ENCODE data around the gene STRBP. TPM values are rescaled to one million over a fixed set of nuclear protein-coding genes. Genes with fewer than 3 reads are reported as not detected.
"Not testable (repeated sequence)": the region's sequence is repeated elsewhere in the genome, so short reads cannot be mapped to it uniquely, and the experiment has no call there.

Gene STRBP
- total RNA-seq, 1 donor from 2014 or later, result 10.1 TPM

GRCh38 chr9:123251741-123252140 lies 16.6 kb downstream of the STRBP start:
- ATAC-seq, result no peak
- no peak for DNase-seq (ENCODE audit: low spot score)

DNA sequence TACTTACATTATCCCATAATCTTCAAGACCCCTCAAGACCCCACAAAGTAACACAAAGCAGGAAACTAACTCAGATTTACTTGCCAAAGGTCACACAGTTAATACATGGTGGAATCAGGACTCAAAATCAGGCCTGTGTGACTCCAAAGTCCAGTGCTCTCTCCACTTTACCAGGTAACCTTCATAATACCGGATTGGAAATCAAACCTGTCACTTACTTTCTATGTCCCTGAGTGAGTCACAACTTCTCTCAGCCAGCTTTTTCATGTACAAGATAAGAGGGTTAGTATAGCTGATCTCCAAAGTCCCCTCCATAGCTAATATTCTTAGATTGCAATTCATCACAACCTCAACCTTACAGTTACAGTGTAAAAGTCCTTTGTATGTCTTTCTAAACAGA lies 17.1 kb downstream of the STRBP start:
- ATAC-seq (peak; percentile 71), DNase-seq (ENCODE audit: low spot score) (no peak)

- ATAC-seq (peak; percentile 64), DNase-seq (ENCODE audit: low spot score) (no peak)
Observed at GRCh38 chr9:123250504-123250903, 17.9 kb downstream of the STRBP start.

- not testable (repeated sequence) for ATAC-seq
Observed at GRCh38 chr9:123249162-123249561, 19.2 kb downstream of the STRBP start.

GRCh38 chr9:123248630-123249029 lies 19.8 kb downstream of the STRBP start:
- ATAC-seq (no peak), DNase-seq (ENCODE audit: low spot score) (no peak)

More at GRCh38 chr9:123249162-123249561, 19.2 kb downstream of the STRBP start:
- DNase-seq (ENCODE audit: low spot score), result not testable (repeated sequence)

- no peak for ATAC-seq
Observed at GRCh38 chr9:123246534-123246933, 21.9 kb downstream of the STRBP start.

GRCh38 chr9:123239726-123240125 lies 28.7 kb downstream of the STRBP start:
- no peak for DNase-seq (ENCODE audit: low spot score)
- no peak for ATAC-seq

More at GRCh38 chr9:123246534-123246933, 21.9 kb downstream of the STRBP start:
- no peak for DNase-seq (ENCODE audit: low spot score)

- ATAC-seq, result no peak
- no peak for DNase-seq (ENCODE audit: low spot score)
Observed at GRCh38 chr9:123238365-123238764, 30.0 kb downstream of the STRBP start.

- DNase-seq (ENCODE audit: low spot score) (no peak), ATAC-seq (no peak)
Observed at GRCh38 chr9:123237220-123237619, 31.2 kb downstream of the STRBP start.

DNA sequence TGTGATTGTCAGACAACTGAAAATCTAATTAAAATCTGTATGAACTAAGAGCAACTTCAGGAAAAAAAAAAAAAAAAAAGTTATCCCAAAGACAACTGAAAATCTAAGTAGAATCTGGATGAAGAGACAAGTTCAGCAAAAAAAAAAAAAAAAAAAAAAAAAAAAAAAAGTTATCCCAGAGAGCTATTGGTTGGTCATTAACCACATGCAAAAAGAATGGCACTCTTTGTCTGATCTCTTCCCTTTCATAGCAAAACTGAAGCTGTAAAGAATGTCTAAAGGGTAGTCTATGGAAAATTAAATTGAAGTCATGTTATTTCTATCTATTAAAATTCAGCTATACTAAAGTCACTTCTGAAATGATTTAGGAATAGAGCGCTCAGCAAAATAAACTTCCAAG lies 32.9 kb downstream of the STRBP start:
- ATAC-seq, result peak; percentile 37

DNA sequence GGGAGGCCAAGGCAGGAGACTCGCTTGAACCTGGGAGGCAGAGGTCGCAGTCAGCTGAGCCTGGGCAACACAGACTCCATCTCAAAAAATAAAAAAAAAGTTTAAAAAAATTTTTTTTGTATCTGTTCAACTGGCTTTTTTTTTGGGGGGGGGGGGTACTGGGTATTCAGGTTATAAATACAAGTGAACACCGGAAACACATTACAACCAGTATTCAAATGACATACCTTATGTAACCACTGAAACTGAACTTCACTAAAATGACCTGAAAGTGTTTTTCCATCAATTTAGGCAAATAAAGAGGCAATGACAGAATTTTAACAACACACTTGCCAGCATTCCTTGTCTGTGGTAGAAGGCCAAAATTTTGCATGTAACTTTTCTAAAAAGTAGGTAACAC lies 33.5 kb downstream of the STRBP start:
- ATAC-seq (no peak), DNase-seq (ENCODE audit: low spot score) (no peak)

More for the DNA sequence above, 32.9 kb downstream of the STRBP start:
- DNase-seq (ENCODE audit: low spot score), result no peak

GRCh38 chr9:123232332-123232731 lies 36.1 kb downstream of the STRBP start:
- no peak for DNase-seq (ENCODE audit: low spot score)
- ATAC-seq, result no peak

DNA sequence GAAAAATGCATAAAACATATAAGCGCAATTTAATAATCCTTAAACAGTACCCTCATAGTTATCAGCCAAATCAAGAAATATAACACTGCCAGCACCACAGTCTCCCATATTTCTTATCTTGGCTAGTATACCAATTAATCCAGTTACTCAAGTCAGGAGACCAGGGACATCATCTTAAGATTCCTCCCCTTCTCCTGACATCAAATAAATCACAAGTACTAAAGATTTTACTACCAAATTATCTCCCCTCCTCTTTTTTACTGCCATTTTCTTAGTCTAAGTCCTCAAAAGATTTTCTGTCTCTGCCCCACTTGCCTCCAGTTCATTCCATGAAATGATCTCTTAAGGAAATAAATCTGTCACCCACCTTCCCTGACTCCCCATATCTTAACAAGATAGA lies 37.0 kb downstream of the STRBP start:
- DNase-seq (ENCODE audit: low spot score) (no peak), ATAC-seq (no peak)

GRCh38 chr9:123228967-123229366 lies 39.4 kb downstream of the STRBP start:
- no peak for DNase-seq (ENCODE audit: low spot score)
- no peak for ATAC-seq

DNA sequence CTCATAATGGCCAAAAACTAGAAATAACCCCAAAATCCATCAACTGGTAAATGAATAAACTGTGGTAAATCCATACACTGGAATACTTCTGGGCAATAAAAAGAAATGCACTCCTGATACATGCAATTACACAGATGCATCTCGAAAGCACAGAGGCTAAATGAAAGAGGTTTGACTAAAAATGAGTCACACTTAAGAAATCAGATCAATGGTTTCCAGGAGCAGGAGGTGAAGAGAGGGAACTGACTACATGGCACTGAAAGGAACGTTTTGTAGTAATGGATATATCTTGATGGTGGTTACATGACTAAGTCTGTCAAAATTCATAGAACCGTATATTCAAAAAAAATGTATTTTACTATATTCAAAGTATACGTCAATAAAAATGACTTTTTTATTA lies 42.4 kb downstream of the STRBP start:
- no peak for ATAC-seq
- no peak for DNase-seq (ENCODE audit: low spot score)

DNA sequence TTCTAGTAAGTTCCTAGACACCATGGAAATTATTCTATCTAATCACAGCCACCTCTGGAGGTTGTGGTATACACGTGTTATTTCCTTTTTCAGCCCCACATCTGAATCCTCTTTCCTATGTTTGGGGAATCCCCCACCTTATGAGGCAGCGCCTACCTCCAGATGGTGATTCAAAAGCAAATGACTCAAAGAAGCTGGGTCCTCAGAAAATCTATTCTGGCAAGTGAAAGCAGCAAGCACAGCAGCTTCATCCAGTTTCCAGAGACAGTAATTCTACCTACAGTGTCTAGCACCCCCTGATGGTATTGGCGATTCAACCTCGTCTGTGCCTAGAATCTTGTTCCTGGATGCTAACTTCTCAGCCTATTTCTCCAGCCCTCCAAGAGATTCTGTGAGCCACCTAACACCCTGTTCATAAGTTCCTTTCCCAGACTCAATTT lies 43.0 kb downstream of the STRBP start:
- ATAC-seq (peak; percentile 89), DNase-seq (ENCODE audit: low spot score) (no peak)

DNA sequence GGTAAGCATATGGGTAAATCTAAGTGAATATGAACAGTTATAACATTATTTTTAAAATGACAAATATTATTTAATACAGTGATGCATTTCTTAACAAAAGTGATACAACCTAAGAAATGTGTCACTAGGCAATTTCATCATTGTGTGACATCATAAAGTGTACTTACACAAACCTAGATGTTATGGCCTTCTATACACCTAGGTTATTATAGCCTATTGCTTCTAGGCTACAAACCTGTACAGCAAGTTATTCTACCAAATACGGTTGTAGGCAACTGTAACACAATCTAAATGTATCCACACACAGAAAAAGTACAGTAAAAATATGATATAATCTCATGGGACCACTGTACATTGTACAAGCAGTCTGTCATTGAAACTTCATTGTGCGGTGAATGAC lies 48.3 kb downstream of the STRBP start:
- no peak for ATAC-seq
- no peak for DNase-seq (ENCODE audit: low spot score)

- ATAC-seq (no peak), DNase-seq (ENCODE audit: low spot score) (no peak)
Observed at GRCh38 chr9:123218831-123219230, 49.6 kb downstream of the STRBP start.

- ATAC-seq (no peak), DNase-seq (ENCODE audit: low spot score) (no peak)
Observed at GRCh38 chr9:123217128-123217654, 51.2 kb downstream of the STRBP start.

GRCh38 chr9:123216251-123216797 lies 52.1 kb downstream of the STRBP start:
- ATAC-seq, result no peak
- no peak for DNase-seq (ENCODE audit: low spot score)

DNA sequence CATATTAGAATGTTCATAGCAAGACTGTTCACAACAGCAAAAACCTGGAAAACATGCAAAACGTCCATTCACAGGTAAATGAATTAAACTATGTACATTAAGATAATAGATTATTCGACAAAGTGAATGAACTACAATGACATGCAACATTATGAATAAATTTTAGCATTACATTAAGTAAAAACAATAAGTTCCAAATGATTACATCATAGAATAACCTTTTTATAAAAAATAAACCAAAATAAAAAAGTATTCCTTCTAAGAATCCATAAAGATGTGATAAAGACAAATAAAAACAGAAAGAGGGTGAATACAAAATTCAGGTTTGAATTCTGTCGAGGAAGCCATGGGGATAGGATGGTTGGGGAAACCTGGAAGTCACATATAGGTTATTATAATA lies 57.3 kb downstream of the STRBP start:
- no peak for DNase-seq (ENCODE audit: low spot score)
- no peak for ATAC-seq

DNA sequence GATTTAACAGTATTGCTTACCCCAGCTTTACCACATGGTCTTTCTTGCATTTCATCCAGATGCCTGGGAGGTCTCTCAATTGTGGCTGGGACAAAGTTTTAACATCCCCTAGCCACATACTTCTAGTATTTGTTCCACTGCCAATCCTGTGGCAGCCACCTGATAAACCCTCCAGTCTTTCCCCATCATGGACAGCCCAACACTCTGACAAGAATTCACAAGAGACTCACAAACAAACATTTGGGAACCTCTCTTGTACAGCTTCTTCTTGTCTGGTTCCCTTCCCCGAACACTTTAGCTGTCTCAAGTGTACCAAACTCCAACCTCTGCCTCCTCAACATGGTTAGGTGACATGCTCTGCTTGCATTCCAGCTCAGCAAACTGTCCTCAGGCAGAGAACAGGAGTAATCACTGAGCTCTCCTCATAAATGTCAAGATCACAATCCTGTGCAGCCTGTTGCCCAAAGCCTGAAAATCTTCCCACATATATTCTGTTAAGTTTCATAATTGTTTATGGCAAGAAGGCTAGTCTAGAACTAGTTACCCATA lies 59.7 kb downstream of the STRBP start:
- no peak for ATAC-seq
- no peak for DNase-seq (ENCODE audit: low spot score)

- no peak for ATAC-seq
- DNase-seq (ENCODE audit: low spot score), result no peak
Observed at GRCh38 chr9:123206065-123206464, 62.3 kb downstream of the STRBP start.
